Left renal cortex interstitium (tissue), 4 donors: ENCODE results near the gene KLK15. TPM values are rescaled to one million over a fixed set of nuclear protein-coding genes. Genes with fewer than 3 reads are reported as not detected.

ENCODE experiments used
- DNase-seq, 4 donors: peaks; one replicate each; pipeline ENCODE4 v3.0.0-alpha.2; 2013; ENCODE audit warnings: low read depth in 4 of 4, low spot score in 2 of 4, missing footprints in 1 of 4
- polyA plus RNA-seq, 4 donors: library from polyadenylated mRNA; unstranded; fragments of 120-200 nt; gene quantifications; one replicate each; pipeline ENCODE4 v1.2.1, GENCODE V29; 2013; ENCODE audit not compliant: insufficient read length in 4 of 4

KLK15 gene
- polyA plus RNA-seq, 4 donors, result not detected

DNA sequence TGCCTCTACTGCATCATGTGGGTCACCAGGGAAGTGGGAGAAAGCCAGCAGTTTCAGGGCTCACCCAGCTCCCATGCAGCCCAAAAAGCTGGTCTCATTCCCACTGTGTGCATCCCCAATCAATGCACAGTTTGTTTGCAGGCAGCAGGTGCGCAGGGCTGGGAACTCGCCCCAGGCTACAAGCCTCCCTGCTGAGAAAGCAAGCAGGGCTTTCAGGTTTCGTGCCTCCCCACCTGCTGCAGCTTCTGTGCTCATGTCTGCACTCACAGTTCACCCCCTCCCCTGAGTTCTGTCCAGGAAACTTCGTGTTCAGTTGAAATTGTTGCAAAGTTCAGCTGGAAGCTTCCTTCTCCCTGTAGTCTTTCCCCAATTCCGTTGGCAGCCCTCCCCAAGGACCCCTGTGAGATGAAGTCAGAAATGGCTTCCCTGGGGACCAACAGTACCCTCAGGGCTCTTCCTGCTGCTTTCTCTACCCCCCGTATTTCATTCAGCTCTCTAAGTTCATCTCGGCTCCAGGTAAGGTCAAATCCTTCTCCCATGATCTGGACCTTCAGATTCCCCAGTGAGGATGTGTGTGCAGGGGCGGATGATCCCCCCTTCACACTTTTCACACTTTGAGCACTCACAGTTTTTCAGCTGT lies 11.0 kb upstream of the KLK15 start:
- DNase-seq, result no peak

DNA sequence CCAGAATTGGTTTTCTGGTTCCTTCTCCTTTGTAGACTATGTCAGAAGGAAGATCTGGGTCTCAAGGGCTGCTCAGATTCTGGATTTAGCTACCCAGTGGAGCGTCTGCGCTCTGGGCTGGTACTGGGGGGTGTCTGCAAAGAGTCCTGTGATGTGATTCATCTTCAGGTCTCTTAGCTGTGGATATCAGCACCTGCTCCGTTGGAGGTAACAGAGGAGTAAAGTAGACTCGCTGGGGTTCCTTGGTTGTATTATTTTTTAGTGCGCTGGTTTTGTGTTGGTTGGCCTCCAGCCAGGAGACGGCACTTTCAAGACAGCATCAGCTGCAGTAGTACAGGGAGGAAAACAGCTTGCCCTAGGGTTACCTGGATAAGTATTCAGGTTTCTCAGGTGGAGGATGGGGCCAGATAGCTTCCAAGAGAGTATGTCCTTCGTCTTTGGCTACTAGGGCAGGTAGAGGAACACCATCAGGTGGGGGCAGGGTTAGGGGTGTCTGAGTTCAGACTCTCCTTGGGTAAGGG lies 10.4 kb upstream of the KLK15 start:
- no peak for DNase-seq

- DNase-seq, result no peak
Observed at GRCh38 chr19:50843205-50843604, 9.8 kb upstream of the KLK15 start.

GRCh38 chr19:50842130-50842529 lies 8.8 kb upstream of the KLK15 start:
- DNase-seq, result no peak

- no peak for DNase-seq
Observed at GRCh38 chr19:50839712-50840655, 6.6 kb upstream of the KLK15 start.

GRCh38 chr19:50838239-50838638 lies 4.9 kb upstream of the KLK15 start:
- DNase-seq, result no peak

GRCh38 chr19:50837300-50837699 lies 3.9 kb upstream of the KLK15 start:
- DNase-seq, result no peak

DNA sequence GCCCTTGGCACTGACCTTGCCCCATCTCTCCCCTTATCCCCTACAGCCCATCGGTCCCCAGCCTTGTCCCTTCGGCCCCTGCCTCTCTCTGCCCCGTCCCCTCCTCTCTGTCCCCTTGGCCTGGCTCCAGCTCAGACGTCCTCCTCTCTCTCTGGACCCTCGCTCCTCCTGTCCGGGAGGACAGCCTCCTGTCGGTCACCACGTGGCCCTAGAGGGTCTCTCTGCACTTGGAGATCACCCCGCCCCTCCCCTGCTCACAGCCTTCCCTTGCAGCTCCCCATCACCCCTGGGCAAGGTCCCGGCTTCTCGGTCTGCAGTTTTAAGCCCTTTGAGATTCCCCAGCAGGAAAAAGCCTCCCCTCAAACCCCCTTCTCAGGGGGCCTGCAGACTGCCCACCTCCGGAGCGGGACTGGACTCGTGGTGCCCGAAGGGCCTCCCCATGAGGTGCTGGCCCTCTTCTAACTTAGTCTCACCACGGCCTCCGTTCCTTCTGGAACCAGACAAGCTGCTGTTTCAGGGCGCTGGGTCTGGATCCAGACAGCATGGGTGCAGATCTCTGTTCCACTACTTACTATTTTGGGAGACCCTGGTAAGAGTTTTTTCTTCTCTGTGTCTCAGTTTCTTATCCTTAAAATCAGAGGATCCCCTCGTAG lies 3.3 kb upstream of the KLK15 start:
- no peak for DNase-seq

DNA sequence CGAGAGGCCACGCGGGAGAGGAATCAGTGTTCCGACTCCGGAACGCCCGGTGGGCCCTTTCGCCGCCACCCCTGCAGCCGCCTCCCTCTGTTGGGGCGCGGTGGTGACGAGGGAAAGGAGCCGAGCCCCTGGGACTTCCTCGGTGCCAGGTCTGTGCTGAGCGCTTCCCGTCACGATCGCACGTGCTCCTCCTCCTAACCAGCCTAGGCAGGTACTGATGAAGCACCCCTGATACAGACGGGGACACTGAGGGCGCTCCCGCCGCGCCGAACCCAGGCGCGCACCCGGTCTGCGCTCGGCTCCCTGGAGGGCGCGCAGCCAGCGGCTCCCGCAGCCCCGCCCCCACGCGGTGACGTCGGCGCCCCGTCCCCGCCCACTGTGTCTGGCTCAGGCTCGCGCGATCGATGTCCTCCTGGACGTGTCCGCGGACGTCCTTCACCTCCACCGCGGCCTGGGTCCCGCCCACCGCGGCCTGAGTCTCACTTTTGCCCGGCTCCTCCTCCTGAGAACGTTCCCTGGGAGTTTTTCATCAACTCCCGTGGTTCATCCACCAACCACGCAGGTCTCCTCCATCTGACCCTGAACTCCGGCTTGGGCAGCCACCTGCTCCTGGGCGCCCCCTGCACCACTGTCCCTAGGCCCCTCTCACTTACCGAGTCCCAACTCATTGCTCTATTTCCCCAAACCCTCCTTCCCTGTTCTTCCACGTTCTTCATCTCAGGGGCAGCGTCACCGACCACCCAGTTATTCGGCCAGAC lies 2.6 kb upstream of the KLK15 start:
- peak in 2 of 4 donors; percentile 44 to 50 for DNase-seq

GRCh38 chr19:50835103-50835784 lies 1.9 kb upstream of the KLK15 start:
- DNase-seq, result no peak

GRCh38 chr19:50833802-50834167 lies 411 bp upstream of the KLK15 start:
- no peak for DNase-seq

DNA sequence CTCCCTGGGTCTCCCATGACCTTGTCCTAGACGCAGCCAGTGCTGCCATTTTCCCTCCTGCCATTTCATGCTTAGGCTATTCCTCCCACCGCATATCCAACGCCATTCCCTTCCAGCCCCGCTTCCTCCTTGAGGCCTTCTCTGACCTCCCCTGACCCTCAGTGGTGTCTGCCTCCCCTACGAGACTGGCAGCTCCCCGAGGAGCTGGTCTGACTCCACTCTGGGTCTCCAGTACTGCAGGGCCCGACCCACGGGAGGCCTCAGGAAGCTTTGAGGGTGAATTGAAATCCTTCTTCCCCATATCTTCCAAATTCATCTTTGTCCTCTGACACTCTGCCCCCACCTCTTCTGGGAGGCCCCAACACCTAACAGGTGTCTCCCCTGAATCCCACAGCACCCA lies 708 bp downstream of the KLK15 start:
- no peak for DNase-seq

DNA sequence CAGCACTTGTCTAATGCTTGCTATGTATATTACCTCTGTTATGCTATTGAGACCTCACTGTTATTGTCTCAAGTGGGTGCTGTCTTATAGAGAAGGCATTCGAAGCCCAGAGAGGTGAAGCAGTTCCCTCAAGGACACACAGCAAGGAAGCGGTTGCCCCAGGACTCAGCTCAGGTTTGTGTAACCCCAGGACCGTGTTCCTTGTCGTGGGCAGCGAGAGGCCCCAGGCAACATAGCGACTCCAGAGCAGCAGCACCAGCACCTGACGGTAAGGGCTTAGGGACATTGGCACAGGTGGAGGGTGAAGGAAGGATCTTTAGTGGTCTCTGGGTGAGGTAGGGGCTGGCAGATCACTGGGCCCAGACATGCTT lies 2.4 kb downstream of the KLK15 start:
- DNase-seq, result no peak

GRCh38 chr19:50830266-50831025 lies 2.9 kb downstream of the KLK15 start:
- no peak for DNase-seq

GRCh38 chr19:50829801-50830200 lies 3.6 kb downstream of the KLK15 start:
- no peak for DNase-seq

DNA sequence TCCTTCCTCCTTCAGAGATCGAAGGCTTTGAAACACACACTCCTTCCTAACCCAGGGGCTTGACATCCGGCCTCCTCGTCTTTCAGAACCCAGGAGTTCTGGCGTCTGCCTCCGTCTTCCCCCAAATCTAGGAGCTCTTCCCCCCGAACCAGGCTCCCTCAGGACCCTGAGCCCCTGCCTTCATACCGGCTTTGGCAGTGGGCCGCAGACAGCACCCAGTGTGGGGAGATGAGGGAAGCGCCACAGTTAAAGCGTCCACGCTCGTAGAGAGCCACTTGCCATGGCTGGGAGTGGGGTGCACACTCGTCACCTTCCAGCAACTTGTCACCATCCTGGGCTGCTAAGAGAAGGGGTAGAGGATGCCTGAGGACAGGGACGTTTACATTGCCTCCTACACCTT lies 5.9 kb downstream of the KLK15 start:
- DNase-seq, result no peak

GRCh38 chr19:50826492-50827240 lies 6.7 kb downstream of the KLK15 start:
- DNase-seq, result no peak

DNA sequence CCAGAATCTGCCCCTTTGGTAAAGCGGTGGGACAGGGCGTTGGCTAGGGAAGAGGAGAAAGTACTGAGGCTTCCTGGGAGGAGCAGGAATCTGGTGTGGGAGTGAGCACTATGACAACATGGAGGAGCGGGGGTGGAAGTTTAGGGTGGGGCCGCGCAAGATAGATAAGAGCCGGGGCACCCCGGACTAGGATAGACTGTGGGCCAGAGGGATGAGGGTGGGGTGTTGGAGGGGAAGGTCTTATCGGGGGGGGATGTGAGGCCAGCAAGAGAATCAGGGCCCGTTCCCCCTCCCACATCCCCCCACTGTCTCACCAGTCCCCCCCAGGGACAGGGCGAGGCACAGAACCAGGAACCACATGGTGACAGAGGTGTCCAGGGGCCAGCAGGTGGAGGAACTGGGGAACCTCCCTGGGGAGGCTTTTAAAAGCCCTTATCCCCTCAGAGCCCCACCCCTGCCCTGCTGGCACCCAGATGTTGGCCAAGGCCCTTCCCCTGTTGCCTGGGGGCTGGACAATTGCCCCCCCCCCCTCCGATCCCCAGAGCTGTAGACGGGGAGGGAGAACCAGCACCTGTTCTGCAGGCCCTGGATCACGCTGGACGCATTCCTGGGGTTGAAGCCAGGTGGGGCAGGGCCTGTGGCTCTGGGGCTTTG lies 9.9 kb downstream of the KLK15 start, which contains the start of gene KLK1:
TSS of gene KLK1 (minus strand) at position 399 of the 654 bp plus-strand sequence. CDS start at position 360, 39 bp downstream.
- DNase-seq, result no peak
